Retinal pigment epithelial cell (primary cell): ENCODE results near the gene EPHA3.

Source experiments
- DNase-seq: peaks from one replicate; pipeline ENCODE4 v3.0.0-alpha.2; 2010; ENCODE audit warnings: low read depth
- H3K4me3 ChIP-seq: 2 replicates; pipeline ENCODE4 v1.5.1; 2011; ENCODE audit warnings: mild to moderate bottlenecking, low read length, control low read depth, moderate library complexity
- TF ChIP-seq, protein P1 (sequence below): conservative IDR thresholded peaks from 2 replicates; pipeline ENCODE4 v1.5.1; 2011; ENCODE audit warnings: low read depth, low read length, control low read depth, inconsistent platforms

EPHA3 gene

DNA sequence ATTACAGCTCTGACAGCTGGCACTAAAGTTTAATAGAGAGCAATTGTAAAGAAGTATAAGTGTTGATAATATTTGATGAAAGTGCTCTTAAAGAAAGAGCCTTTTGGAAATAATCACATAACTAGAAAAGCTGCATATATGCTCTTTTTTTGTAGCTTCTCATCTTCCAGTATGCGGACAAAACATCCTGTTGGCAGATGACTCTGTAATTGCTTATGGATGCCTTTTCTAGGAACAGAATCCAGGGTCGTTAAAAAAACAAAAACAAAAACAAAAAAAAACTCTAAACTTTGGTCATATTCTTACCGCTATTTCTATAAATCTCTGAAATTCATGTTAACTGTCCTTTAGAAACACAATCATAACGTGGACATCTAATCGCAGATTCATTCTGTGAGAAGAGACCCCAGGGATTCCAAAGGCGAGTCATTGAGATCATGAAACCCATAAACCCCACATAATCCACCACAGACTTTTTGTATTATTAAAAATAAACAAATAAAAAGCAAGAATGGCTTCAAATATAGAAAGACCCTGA is 109.8 kb downstream of the EPHA3 start:
- DNase-seq, result no peak
- TF ChIP-seq, protein P1, sequence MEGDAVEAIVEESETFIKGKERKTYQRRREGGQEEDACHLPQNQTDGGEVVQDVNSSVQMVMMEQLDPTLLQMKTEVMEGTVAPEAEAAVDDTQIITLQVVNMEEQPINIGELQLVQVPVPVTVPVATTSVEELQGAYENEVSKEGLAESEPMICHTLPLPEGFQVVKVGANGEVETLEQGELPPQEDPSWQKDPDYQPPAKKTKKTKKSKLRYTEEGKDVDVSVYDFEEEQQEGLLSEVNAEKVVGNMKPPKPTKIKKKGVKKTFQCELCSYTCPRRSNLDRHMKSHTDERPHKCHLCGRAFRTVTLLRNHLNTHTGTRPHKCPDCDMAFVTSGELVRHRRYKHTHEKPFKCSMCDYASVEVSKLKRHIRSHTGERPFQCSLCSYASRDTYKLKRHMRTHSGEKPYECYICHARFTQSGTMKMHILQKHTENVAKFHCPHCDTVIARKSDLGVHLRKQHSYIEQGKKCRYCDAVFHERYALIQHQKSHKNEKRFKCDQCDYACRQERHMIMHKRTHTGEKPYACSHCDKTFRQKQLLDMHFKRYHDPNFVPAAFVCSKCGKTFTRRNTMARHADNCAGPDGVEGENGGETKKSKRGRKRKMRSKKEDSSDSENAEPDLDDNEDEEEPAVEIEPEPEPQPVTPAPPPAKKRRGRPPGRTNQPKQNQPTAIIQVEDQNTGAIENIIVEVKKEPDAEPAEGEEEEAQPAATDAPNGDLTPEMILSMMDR, result no peak
- no peak overlapping the region for H3K4me3 ChIP-seq

DNA sequence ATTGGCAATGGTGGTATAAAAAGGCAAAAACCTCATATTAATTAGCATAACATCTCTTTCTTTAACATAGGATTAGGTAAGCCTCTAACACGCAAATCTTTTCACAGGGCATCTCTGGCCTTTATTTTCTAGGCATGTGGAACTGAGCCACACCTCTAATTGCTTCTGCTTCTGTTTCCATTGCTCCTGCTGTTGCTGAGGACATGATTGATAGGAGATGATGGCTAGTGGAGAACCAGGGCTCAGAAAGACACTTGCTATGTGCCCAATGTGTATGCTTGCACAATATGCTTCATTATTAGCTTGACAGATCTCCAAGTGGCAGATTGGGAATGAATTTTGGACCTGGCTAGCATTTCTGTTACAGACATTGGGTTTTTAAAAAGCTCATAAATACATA is 114.5 kb downstream of the EPHA3 start:
- TF ChIP-seq, protein P1, result no peak
- H3K4me3 ChIP-seq, result no peak overlapping the region
- DNase-seq, result no peak

DNA sequence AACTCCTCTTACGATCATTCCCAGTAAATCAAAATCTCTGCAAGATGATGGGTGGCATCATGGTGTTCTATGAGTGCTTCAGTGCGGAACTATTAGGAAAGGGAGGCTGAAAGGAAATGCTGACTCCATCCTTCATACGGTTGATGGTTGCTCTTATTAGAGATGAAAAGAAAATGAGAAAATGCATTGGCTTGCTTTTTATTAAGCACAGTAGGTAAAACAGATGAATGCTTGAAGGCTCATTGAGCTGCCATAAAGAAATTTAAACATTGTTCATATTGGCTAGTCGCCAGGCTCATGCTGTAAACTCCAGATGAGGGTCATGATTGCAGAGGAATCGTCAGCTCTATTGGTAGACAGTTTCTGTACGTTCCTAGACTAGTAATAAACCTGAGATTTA is 115.8 kb downstream of the EPHA3 start:
- TF ChIP-seq, protein P1, result no peak
- no peak overlapping the region for H3K4me3 ChIP-seq
- DNase-seq, result no peak

DNA sequence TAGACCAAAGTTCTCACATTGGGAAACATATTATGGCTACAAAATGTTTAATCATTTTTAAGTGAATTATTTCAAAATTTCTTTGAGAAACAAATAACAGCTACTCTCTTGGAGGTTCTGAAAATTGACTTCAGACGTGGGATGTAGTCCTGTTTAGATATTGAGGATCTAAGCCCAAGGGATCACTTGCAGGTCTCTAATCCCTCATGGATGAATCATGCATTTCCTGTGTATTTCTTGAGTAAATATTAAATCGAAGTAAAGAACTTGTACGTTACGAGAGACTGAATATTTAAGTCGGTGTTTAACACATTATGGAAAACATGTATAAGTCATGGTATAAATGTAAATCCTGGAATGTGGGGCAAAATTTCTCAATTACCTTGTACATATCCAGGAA is 119.8 kb downstream of the EPHA3 start:
- H3K4me3 ChIP-seq, result no peak overlapping the region
- TF ChIP-seq, protein P1, result no peak
- DNase-seq, result peak; percentile 30

DNA sequence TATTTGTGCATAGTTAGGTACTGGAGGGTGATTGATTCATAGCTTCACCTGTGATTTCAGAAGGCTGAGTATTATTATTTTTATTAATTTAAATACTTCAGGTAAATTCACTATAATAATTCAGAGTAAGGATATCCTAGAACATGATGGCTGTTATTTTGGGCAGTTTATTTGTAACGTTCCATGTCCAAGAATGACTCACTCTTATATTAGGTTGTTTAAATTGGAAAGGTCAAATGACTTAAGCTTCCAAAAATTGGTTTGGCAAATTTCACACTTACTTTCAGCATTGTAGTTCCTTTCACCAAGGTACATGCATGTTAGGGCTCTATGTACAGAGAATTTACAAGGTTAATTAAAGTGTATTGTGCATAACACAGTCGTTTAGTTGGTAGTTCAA is 120.2 kb downstream of the EPHA3 start:
- no peak for DNase-seq
- no peak overlapping the region for H3K4me3 ChIP-seq
- TF ChIP-seq, protein P1, result no peak

DNA sequence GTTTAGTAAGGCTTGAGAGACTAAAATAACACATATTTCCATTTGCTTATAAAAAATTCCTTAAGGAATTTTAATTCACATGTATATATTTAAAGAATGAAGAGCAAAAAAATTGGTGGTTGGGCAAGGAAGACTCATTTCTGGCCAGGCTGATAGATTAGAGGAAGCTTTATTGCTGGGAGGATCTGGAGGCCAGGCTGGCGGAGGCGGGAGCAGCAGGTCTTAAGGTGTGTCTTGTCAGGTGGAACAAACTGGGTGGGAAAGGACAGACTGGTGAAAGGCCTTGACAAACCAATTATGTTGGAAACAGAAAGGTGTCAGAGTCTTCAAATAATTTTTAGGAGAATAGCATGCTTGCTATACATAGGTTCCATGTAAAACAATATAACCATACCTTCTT is 124.7 kb downstream of the EPHA3 start:
- no peak overlapping the region for H3K4me3 ChIP-seq
- TF ChIP-seq, protein P1, result no peak
- no peak for DNase-seq

DNA sequence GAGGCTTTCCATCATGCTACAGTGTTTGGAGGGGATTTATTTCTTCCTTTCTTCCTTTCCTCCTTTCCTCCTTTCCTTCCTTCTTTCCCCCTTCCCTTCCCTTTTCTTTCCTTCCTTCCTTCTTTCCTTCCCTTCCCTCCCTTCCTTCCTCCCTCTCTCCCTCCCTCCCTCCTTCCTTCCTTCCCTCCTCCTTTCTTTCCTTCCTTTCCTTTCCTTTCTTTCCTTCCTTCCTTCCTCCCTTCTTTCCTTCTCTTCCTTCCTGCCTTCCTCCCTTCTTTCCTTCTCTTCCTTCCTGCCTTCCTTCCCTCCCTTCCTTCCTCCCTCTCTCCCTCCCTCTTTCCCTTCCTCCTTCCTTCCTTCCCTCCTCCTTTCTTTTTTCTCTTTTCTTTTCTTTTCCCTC is 127.2 kb downstream of the EPHA3 start:
- TF ChIP-seq, protein P1, result no peak
- H3K4me3 ChIP-seq, result no peak overlapping the region
- no peak for DNase-seq
